ENCODE results near the gene OXSR1.

OXSR1 gene

DNA sequence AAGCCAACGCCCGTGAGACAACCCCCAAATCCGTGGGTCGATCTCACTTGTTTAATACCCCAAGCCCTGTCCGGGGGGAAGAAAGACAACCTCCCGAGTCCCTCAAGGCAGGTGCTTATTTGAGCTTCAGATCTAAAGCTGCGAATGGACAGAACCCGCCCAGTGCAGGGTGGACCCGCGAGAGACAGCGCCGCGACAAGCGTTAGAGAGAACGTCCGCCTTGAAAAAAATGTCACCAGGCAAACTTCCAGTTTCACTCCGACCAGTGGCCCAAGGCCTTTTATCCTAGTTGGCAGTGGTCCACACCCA lies 740 bp upstream of the OXSR1 start:
- Histone ChIP-seq H3K4me3 (ENCODE audit: low read length) (peak overlapping the region; percentile 87), H3K79me2 (ENCODE audit: low read length) (peaks cover 41% of the 10 kb centered on the region), H3K9ac (ENCODE audit: low read length) (peak overlapping the region; percentile 94), H3K36me3 (replicated peaks; ENCODE audit: low read depth, low read length) (peaks cover 20% of the 10 kb centered on the region), H4K20me1 (ENCODE audit: insufficient read depth, low read length) (peaks cover 28% of the 10 kb centered on the region), H3K4me1 (ENCODE audit: low read length) (peaks cover 46% of the 10 kb centered on the region), H3K9me3 (ENCODE audit: insufficient read depth, low read length) (no peaks in the 10 kb centered on the region), H3K27ac (ENCODE audit: low read length) (peak overlapping the region; percentile 82), H2AFZ (ENCODE audit: low read depth, low read length) (peak overlapping the region; percentile 84), H3K27me3 (ENCODE audit: low read depth, low read length) (no peaks in the 10 kb centered on the region), H3K4me2 (ENCODE audit: low read length) (peak overlapping the region; percentile 82)
- TF ChIP-seq EZH2phosphoT487 (IDR thresholded peaks at IDR 0.05; ENCODE audit: low read depth): no peak
- TF ChIP-seq, protein P1, sequence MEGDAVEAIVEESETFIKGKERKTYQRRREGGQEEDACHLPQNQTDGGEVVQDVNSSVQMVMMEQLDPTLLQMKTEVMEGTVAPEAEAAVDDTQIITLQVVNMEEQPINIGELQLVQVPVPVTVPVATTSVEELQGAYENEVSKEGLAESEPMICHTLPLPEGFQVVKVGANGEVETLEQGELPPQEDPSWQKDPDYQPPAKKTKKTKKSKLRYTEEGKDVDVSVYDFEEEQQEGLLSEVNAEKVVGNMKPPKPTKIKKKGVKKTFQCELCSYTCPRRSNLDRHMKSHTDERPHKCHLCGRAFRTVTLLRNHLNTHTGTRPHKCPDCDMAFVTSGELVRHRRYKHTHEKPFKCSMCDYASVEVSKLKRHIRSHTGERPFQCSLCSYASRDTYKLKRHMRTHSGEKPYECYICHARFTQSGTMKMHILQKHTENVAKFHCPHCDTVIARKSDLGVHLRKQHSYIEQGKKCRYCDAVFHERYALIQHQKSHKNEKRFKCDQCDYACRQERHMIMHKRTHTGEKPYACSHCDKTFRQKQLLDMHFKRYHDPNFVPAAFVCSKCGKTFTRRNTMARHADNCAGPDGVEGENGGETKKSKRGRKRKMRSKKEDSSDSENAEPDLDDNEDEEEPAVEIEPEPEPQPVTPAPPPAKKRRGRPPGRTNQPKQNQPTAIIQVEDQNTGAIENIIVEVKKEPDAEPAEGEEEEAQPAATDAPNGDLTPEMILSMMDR (IDR thresholded peaks at IDR 0.05; ENCODE audit: low read depth, low read length): no peak; the same call in 1 of the 2 replicates

DNA sequence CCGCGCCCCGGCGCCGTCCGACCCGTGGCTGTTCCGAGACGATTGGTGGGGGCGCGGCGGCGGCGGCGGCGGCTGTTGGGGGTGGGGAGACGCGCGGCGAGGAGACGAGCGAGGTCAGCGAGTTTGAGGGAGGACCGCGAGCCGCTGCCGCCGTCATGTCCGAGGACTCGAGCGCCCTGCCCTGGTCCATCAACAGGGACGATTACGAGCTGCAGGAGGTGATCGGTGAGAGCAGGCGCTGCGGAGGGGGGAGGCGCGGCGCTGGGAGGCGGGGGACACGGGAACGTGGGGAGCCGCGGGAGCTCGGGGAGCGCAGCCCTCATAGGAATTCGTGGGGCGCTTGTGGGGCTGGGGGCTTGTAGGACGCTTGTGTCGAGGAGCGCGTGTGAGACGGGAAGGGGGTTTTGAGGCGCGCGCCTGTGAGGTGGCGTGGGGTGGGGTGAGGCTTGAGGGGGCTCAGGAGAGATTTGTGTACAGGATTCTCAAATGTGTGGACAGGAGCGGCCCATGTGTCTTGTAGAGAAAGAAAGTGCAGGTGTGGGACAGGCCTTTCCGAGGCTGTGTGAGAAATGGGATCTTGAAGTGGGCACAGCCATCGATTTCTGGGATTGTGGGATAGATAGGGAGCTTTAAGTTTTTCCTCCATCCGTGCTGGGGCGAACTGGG lies 518 bp downstream of the OXSR1 start:
- H3K9me3 ChIP-seq (ENCODE audit: insufficient read depth, low read length): no peaks in the 10 kb centered on the region
- peak overlapping the region; percentile 60 for H3K4me2 ChIP-seq (ENCODE audit: low read length)
- H3K36me3 ChIP-seq (replicated peaks; ENCODE audit: low read depth, low read length): peaks cover 20% of the 10 kb centered on the region
- peak overlapping the region; percentile 87 for H3K4me3 ChIP-seq (ENCODE audit: low read length)
- H3K4me1 ChIP-seq (ENCODE audit: low read length): peaks cover 47% of the 10 kb centered on the region
- peak overlapping the region; percentile 94 for H3K9ac ChIP-seq (ENCODE audit: low read length)
- H3K27me3 ChIP-seq (ENCODE audit: low read depth, low read length): no peaks in the 10 kb centered on the region
- TF ChIP-seq, protein P1 (IDR thresholded peaks at IDR 0.05; ENCODE audit: low read depth, low read length): no peak; the same call in 1 of the 2 replicates
- TF ChIP-seq EZH2phosphoT487 (IDR thresholded peaks at IDR 0.05; ENCODE audit: low read depth): no peak
- H3K27ac ChIP-seq (ENCODE audit: low read length): peak overlapping the region; percentile 82
- H2AFZ ChIP-seq (ENCODE audit: low read depth, low read length): peak overlapping the region; percentile 90; the same call in 1 of the 2 replicates
- peaks cover 36% of the 10 kb centered on the region for H4K20me1 ChIP-seq (ENCODE audit: insufficient read depth, low read length)
- peaks cover 54% of the 10 kb centered on the region for H3K79me2 ChIP-seq (ENCODE audit: low read length)

DNA sequence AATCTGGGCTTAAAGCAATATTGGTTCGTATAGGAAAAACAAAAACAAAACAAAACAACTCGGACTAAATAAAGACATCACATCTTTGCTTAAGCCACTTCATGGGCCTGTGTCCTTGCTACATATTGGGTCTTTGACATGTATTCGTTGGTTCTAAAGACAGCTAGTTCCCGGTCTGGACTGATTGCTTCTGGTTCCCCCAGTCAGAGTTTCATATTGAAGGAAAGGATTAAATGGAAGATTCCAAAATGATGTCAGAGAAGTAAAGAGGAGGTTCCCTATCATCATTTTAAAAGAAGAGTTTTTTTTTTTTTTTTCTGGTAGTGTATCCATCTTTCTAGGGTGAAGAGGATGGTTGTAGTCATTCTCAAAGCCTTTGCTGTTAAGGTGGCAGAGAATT lies 2.3 kb downstream of the OXSR1 start:
- no peak overlapping the region for H3K4me3 ChIP-seq (ENCODE audit: low read length)
- peaks cover 20% of the 10 kb centered on the region for H3K36me3 ChIP-seq (replicated peaks; ENCODE audit: low read depth, low read length)
- no peaks in the 10 kb centered on the region for H3K27me3 ChIP-seq (ENCODE audit: low read depth, low read length)
- H3K9ac ChIP-seq (ENCODE audit: low read length): no peak overlapping the region
- H3K4me1 ChIP-seq (ENCODE audit: low read length): peaks cover 64% of the 10 kb centered on the region
- H3K9me3 ChIP-seq (ENCODE audit: insufficient read depth, low read length): no peaks in the 10 kb centered on the region
- H2AFZ ChIP-seq (ENCODE audit: low read depth, low read length): no peak overlapping the region
- H3K4me2 ChIP-seq (ENCODE audit: low read length): peak overlapping the region; percentile 60; the same call in 1 of the 2 replicates
- peaks cover 71% of the 10 kb centered on the region for H3K79me2 ChIP-seq (ENCODE audit: low read length)
- TF ChIP-seq EZH2phosphoT487 (IDR thresholded peaks at IDR 0.05; ENCODE audit: low read depth): no peak
- TF ChIP-seq, protein P1 (IDR thresholded peaks at IDR 0.05; ENCODE audit: low read depth, low read length): no peak
- peaks cover 54% of the 10 kb centered on the region for H4K20me1 ChIP-seq (ENCODE audit: insufficient read depth, low read length)
- no peak overlapping the region for H3K27ac ChIP-seq (ENCODE audit: low read length)

DNA sequence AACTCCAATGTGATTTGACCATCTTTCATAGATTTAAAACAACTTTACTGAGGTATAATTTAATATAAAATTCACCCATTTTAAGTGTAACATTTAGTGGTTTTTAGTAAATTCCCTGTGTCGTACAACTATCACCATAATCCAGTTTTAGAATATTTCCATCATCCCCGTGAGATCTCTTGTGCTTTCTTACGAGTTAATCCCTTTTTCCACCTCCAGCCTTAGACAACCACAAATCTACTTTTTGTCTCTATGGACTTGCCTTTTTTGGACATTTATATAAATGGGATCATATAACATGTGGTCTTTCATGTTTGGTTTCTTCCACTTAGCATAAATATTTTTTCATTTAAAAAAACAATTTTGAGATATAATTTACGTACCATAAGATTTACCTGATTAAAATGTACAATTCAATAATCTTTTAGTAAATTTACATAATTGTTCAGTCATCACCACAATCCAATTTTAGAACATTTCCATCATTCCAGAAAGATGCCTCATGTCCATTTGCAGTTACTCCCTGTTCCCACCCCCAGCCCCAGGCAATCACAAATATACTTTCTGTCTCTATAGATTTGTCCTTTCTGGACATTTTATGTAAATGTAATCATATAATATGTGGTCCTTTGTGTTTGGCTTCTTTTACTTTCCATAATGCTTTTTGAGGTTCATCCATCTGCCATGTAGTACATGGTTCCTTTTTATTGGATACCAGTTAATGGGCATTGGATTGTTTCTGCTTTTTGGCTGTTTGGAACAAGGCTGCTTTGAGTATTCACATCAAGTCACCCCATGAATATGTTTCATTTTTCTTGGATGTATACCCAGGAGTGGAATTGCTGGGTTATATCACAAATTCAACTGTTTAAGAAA lies 3.1 kb downstream of the OXSR1 start:
- H2AFZ ChIP-seq (ENCODE audit: low read depth, low read length): no peak overlapping the region
- H4K20me1 ChIP-seq (ENCODE audit: insufficient read depth, low read length): peaks cover 62% of the 10 kb centered on the region
- no peak overlapping the region; the same call in 1 of the 2 replicates for H3K4me3 ChIP-seq (ENCODE audit: low read length)
- H3K79me2 ChIP-seq (ENCODE audit: low read length): peaks cover 79% of the 10 kb centered on the region
- no peak for TF ChIP-seq EZH2phosphoT487 (IDR thresholded peaks at IDR 0.05; ENCODE audit: low read depth)
- TF ChIP-seq, protein P1 (IDR thresholded peaks at IDR 0.05; ENCODE audit: low read depth, low read length): no peak
- H3K9me3 ChIP-seq (ENCODE audit: insufficient read depth, low read length): no peaks in the 10 kb centered on the region
- H3K36me3 ChIP-seq (replicated peaks; ENCODE audit: low read depth, low read length): peaks cover 20% of the 10 kb centered on the region
- H3K9ac ChIP-seq (ENCODE audit: low read length): no peak overlapping the region
- H3K4me2 ChIP-seq (ENCODE audit: low read length): peak overlapping the region; percentile 46
- no peak overlapping the region for H3K27ac ChIP-seq (ENCODE audit: low read length)
- H3K27me3 ChIP-seq (ENCODE audit: low read depth, low read length): no peaks in the 10 kb centered on the region
- H3K4me1 ChIP-seq (ENCODE audit: low read length): peaks cover 65% of the 10 kb centered on the region
